Ascending aorta (tissue), 2 donors: ENCODE results near the gene KSR1. TPM values are rescaled to one million over a fixed set of nuclear protein-coding genes. Genes with fewer than 3 reads are reported as not detected.
"Not testable (repeated sequence)": the region's sequence is repeated elsewhere in the genome, so short reads cannot be mapped to it uniquely, and the experiment has no call there.

ENCODE experiments used
- DNase-seq, 2 donors: peaks; one replicate each; pipeline ENCODE4 v3.0.0-alpha.2; 2019; ENCODE audit warnings: low spot score in 2 of 2
- H3K27ac ChIP-seq, 2 donors: fragments of 200-600 bp; sonication (generic); one replicate each; pipeline ENCODE4 v1.5.1; 2016 to 2017; ENCODE audit warnings: mild to moderate bottlenecking in 1 of 2
- H3K27me3 ChIP-seq: fragments of 200-600 bp; sonication (generic); one replicate; pipeline ENCODE4 v1.5.1; 2017
- H3K36me3 ChIP-seq, 2 donors: fragments of 200-600 bp; sonication (generic); one replicate each; pipeline ENCODE4 v1.5.1; 2016
- H3K4me1 ChIP-seq, 2 donors: fragments of 200-600 bp; sonication (generic); one replicate each; pipeline ENCODE4 v1.5.1; 2016 to 2017; ENCODE audit warnings: mild to moderate bottlenecking in 1 of 2
- H3K4me3 ChIP-seq, 2 donors: fragments of 200-600 bp; sonication (generic); one replicate each; pipeline ENCODE4 v1.5.1; 2016 to 2017; ENCODE audit warnings: mild to moderate bottlenecking in 1 of 2
- H3K9me3 ChIP-seq, 2 donors: fragments of 200-600 bp; sonication (generic); one replicate each; pipeline ENCODE4 v1.5.1; 2016
- CTCF ChIP-seq, 3 experiments: fragments of 200-600 bp in 2 of 3; fragments of 450-650 bp in 1 of 3; sonication (generic) in 2 of 3; IDR thresholded peaks; one replicate each; pipeline ENCODE4 v1.5.1; 2016 to 2019; ENCODE audit warnings: antibody characterized with exemption in 3 of 3, mild to moderate bottlenecking in 1 of 3, moderate library complexity in 1 of 3
- intact Hi-C: fragments of 100-400 bp; cut with DNase I; formaldehyde crosslinking; loops from one replicate; pipeline ENCODE4 v1.15.1; 2023
- total RNA-seq: library from RNA; depleted of rRNA; stranded (reverse); fragments of >200 nt; gene quantifications from one replicate; pipeline ENCODE4 v1.1.0, GENCODE V29; 2016

Gene KSR1
- total RNA-seq, 1 donor from 2014 or later: 42.6 TPM

GRCh38 chr17:27651411-27652345 is 195.4 kb downstream of the KSR1 start:
- peak in 1 of 2 donors; percentile 76 for DNase-seq
- intact Hi-C loops: loop anchor here (1.0 to 5.0 kb wide), 2 partner anchors 48 to 414 kb away; no protein-coding TSS in a partner anchor
- no peak overlapping the region for H3K27ac ChIP-seq

GRCh38 chr17:27653449-27653971 is 197.3 kb downstream of the KSR1 start:
- intact Hi-C loops: loop anchor here (5.0 kb wide), 1 partner anchor 416 kb away; no protein-coding TSS in a partner anchor
- H3K4me3 ChIP-seq, H3K9me3 ChIP-seq, H3K4me1 ChIP-seq, H3K27me3 ChIP-seq, H3K27ac ChIP-seq, H3K36me3 ChIP-seq, DNase-seq: not testable (repeated sequence)

More at GRCh38 chr17:27651411-27652345, 195.4 kb downstream of the KSR1 start:
- no peaks in the 10 kb centered on the region for H3K9me3 ChIP-seq
- H3K36me3 ChIP-seq: no peaks in the 10 kb centered on the region
- H3K4me3 ChIP-seq: no peak overlapping the region
- H3K27me3 ChIP-seq: no peaks in the 10 kb centered on the region
- TF ChIP-seq CTCF (IDR thresholded peaks at IDR 0.05): peak; percentile 75 to 87 (median 82)
- H3K4me1 ChIP-seq: no peaks in the 10 kb centered on the region

- H3K36me3 ChIP-seq: no peaks in the 10 kb centered on the region
- no peak overlapping the region for H3K4me3 ChIP-seq
- no peaks in the 10 kb centered on the region for H3K4me1 ChIP-seq
- no peak for DNase-seq
- TF ChIP-seq CTCF (IDR thresholded peaks at IDR 0.05): no peak
- no peak overlapping the region for H3K27ac ChIP-seq
- intact Hi-C loops: loop anchor here (2.0 to 5.0 kb wide), 2 partner anchors 103 to 417 kb away; no protein-coding TSS in a partner anchor
- H3K9me3 ChIP-seq: no peaks in the 10 kb centered on the region
- H3K27me3 ChIP-seq: no peaks in the 10 kb centered on the region
Measured at GRCh38 chr17:27654136-27654535, 197.9 kb downstream of the KSR1 start.

GRCh38 chr17:27654654-27655524 is 198.6 kb downstream of the KSR1 start:
- H3K4me3 ChIP-seq: no peak overlapping the region
- no peaks in the 10 kb centered on the region for H3K4me1 ChIP-seq
- H3K27ac ChIP-seq: no peak overlapping the region
- peak; percentile 54 to 85 (median 78) for TF ChIP-seq CTCF (IDR thresholded peaks at IDR 0.05)
- no peaks in the 10 kb centered on the region for H3K36me3 ChIP-seq
- H3K27me3 ChIP-seq: no peaks in the 10 kb centered on the region
- intact Hi-C loops: loop anchor here (2.0 to 5.0 kb wide), 2 partner anchors 102 to 418 kb away; no protein-coding TSS in a partner anchor
- DNase-seq: no peak
- no peaks in the 10 kb centered on the region for H3K9me3 ChIP-seq

GRCh38 chr17:27655525-27656111 is 199.4 kb downstream of the KSR1 start:
- H3K4me3 ChIP-seq, H3K27me3 ChIP-seq, H3K27ac ChIP-seq, H3K4me1 ChIP-seq, H3K36me3 ChIP-seq, DNase-seq, H3K9me3 ChIP-seq: not testable (repeated sequence)
- intact Hi-C loops: loop anchor here (2.0 kb wide), 1 partner anchor 101 kb away; no protein-coding TSS in a partner anchor

GRCh38 chr17:27656620-27657019 is 200.4 kb downstream of the KSR1 start:
- H3K36me3 ChIP-seq, H3K4me3 ChIP-seq, H3K27ac ChIP-seq, intact Hi-C loops, H3K27me3 ChIP-seq, H3K4me1 ChIP-seq, H3K9me3 ChIP-seq, DNase-seq: not testable (repeated sequence)
